Measurements from ENCODE around the gene ZYG11A. TPM values are rescaled to one million over a fixed set of nuclear protein-coding genes. Genes with fewer than 3 reads are reported as not detected.

The ZYG11A gene
- total RNA-seq, 1 experiment from 2014 or later: 0.36 TPM

- Histone ChIP-seq H3K36me3 (ENCODE audit: control insufficient read depth, insufficient read depth, low read length) (no peaks in the 10 kb centered on the region), H3K27ac (ENCODE audit: low read length) (peak overlapping the region; percentile 15; the same call in 1 of the 2 replicates), H3K27me3 (ENCODE audit: control insufficient read depth, insufficient read depth, low read length) (no peaks in the 10 kb centered on the region), H3K9me3 (ENCODE audit: control insufficient read depth, insufficient read depth, low read depth, low read length) (no peaks in the 10 kb centered on the region), H3K4me3 (ENCODE audit: low read depth in 2 of 2, low read length in 2 of 2) (no peak overlapping the region), H3K4me1 (ENCODE audit: control insufficient read depth, insufficient read depth, low read length) (0 out of 2 replicates have a peak, but pooled peaks cover 2% of the 10 kb centered on the region)
- ATAC-seq: no peak
- ChIA-PET POLR2A (interaction anchor here (0.5 kb wide), 1 partner anchor 308 kb away, joined by 6 read pairs; no protein-coding TSS in a partner anchor), CTCF (no interaction called here)
- intact Hi-C loops (cut with micrococcal nuclease; ENCODE audit: unreplicated experiment): no loop called here
- no peak for DNase-seq (ENCODE audit: low read depth, low spot score)
- BruUV-seq (replicated peaks): no TSS peak
- in situ Hi-C loops (cut with HindIII; ENCODE audit: low pct_unique_long_range_greater_than_20kb, low sequenced_read_pairs): no loop called here
- TF ChIP-seq SIN3A (IDR thresholded peaks at IDR 0.05; ENCODE audit: borderline replicate concordance, insufficient read depth, low read depth, low read length): no peak
- no peak for TF ChIP-seq TCF7L2 (IDR thresholded peaks at IDR 0.05; ENCODE audit: low read depth, low read length)
- TF ChIP-seq CTCF (IDR thresholded peaks at IDR 0.05): no peak
- TF ChIP-seq REST (IDR thresholded peaks at IDR 0.05; ENCODE audit: insufficient read depth in 1 of 2, low read depth in 2 of 2, low read length in 1 of 2): no peak
- TF ChIP-seq POLR2AphosphoS5 (IDR thresholded peaks at IDR 0.05; ENCODE audit: low read depth, low read length): no peak
Observed at GRCh38 chr1:52916241-52916975, 73.8 kb downstream of the ZYG11A start.

GRCh38 chr1:52917156-52917555, 74.6 kb downstream of the ZYG11A start:
- CTCF ChIA-PET: interaction anchor here (0.6 kb wide), 1 partner anchor 33 kb away, joined by 3 read pairs; no protein-coding TSS in a partner anchor
- Histone ChIP-seq H3K4me3 (ENCODE audit: low read depth in 2 of 2, low read length in 2 of 2) (no peak overlapping the region), H3K4me1 (ENCODE audit: control insufficient read depth, insufficient read depth, low read length) (0 out of 2 replicates have a peak, but pooled peaks cover 2% of the 10 kb centered on the region), H3K9me3 (ENCODE audit: control insufficient read depth, insufficient read depth, low read depth, low read length) (no peaks in the 10 kb centered on the region), H3K27me3 (ENCODE audit: control insufficient read depth, insufficient read depth, low read length) (no peaks in the 10 kb centered on the region), H3K27ac (ENCODE audit: low read length) (no peak overlapping the region), H3K36me3 (ENCODE audit: control insufficient read depth, insufficient read depth, low read length) (no peaks in the 10 kb centered on the region)
- intact Hi-C loops (cut with micrococcal nuclease; ENCODE audit: unreplicated experiment) (no loop called here), in situ Hi-C loops (cut with HindIII; ENCODE audit: low pct_unique_long_range_greater_than_20kb, low sequenced_read_pairs) (no loop called here)
- BruUV-seq (replicated peaks): no TSS peak
- POLR2A ChIA-PET: interaction anchor here (0.7 kb wide), 1 partner anchor 198 kb away, joined by 5 read pairs; no protein-coding TSS in a partner anchor
- ATAC-seq (no peak), DNase-seq (ENCODE audit: low read depth, low spot score) (no peak)
- no peak for TF ChIP-seq CTCF (IDR thresholded peaks at IDR 0.05)
- TF ChIP-seq TCF7L2 (IDR thresholded peaks at IDR 0.05; ENCODE audit: low read depth, low read length): no peak
- TF ChIP-seq SIN3A (IDR thresholded peaks at IDR 0.05; ENCODE audit: borderline replicate concordance, insufficient read depth, low read depth, low read length): no peak
- TF ChIP-seq REST (IDR thresholded peaks at IDR 0.05; ENCODE audit: insufficient read depth in 1 of 2, low read depth in 2 of 2, low read length in 1 of 2): no peak
- TF ChIP-seq POLR2AphosphoS5 (IDR thresholded peaks at IDR 0.05; ENCODE audit: low read depth, low read length): no peak

Measured in Panc1 (cell line).